Astrocyte of the cerebellum (primary cell): Measurements from ENCODE around the gene DMD.
A peak's percentile ranks its signal among the peaks of the same experiment; 100 is the strongest.
"Not testable (repeated sequence)": the region's sequence is repeated elsewhere in the genome, so short reads cannot be mapped to it uniquely, and the experiment has no call there.

Source experiments
- DNase-seq: peaks from one replicate; pipeline ENCODE4 v3.0.0-alpha.2; 2011; ENCODE audit warnings: low read depth
- H3K4me3 ChIP-seq: 2 replicates; pipeline ENCODE4 v1.5.1; 2011; ENCODE audit warnings: mild to moderate bottlenecking, low read depth, low read length, moderate library complexity
- CTCF ChIP-seq: IDR thresholded peaks from 2 replicates; pipeline ENCODE4 v1.5.1; 2012; ENCODE audit warnings: low read length, low read depth, moderate library complexity, mild to moderate bottlenecking; ENCODE audit errors: missing control alignments
- in situ Hi-C: cut with HindIII; loops from 2 replicates; pipeline ENCODE4 v1.10.0; 2017; ENCODE audit warnings: low sequenced_read_pairs

DMD gene

GRCh38 chrX:31593353-31593752, 1618.0 kb downstream of the DMD start:
- DNase-seq, result no peak
- no peak overlapping the region for H3K4me3 ChIP-seq
- in situ Hi-C loops, result no loop called here
- no peak for TF ChIP-seq CTCF

GRCh38 chrX:31591355-31591754, 1620.0 kb downstream of the DMD start:
- no peak for TF ChIP-seq CTCF
- in situ Hi-C loops, result no loop called here
- H3K4me3 ChIP-seq, result no peak overlapping the region
- DNase-seq, result no peak

- no peak for TF ChIP-seq CTCF
- in situ Hi-C loops, result no loop called here
- no peak overlapping the region for H3K4me3 ChIP-seq
- DNase-seq, result peak; percentile 36
Observed at GRCh38 chrX:31590581-31591114, 1620.7 kb downstream of the DMD start.

- no peak for TF ChIP-seq CTCF
- DNase-seq, result no peak
- in situ Hi-C loops, result no loop called here
- H3K4me3 ChIP-seq, result no peak overlapping the region
Observed at GRCh38 chrX:31589503-31589902, 1621.8 kb downstream of the DMD start.

- no peak for DNase-seq
- no peak for TF ChIP-seq CTCF
- no peak overlapping the region for H3K4me3 ChIP-seq
- in situ Hi-C loops, result no loop called here
Observed at GRCh38 chrX:31588355-31588754, 1623.0 kb downstream of the DMD start.

- DNase-seq, H3K4me3 ChIP-seq, in situ Hi-C loops: not testable (repeated sequence)
Observed at GRCh38 chrX:31583892-31584291, 1627.5 kb downstream of the DMD start.

GRCh38 chrX:31580726-31581125, 1630.6 kb downstream of the DMD start:
- peak; percentile 63 for DNase-seq
- H3K4me3 ChIP-seq, result no peak overlapping the region
- in situ Hi-C loops, result no loop called here
- no peak for TF ChIP-seq CTCF
